H9 (cell line): ENCODE measurements around the gene TFG. TPM values are rescaled to one million over a fixed set of nuclear protein-coding genes. Genes with fewer than 3 reads are reported as not detected.

Source experiments
- DNase-seq: peaks from one replicate; pipeline ENCODE4 v3.0.0-alpha.2; 2017
- H2AFZ ChIP-seq: one replicate; pipeline ENCODE4 v1.6.1; 2013; ENCODE audit warnings: mild to moderate bottlenecking, low read length, control low read depth, moderate library complexity
- H2AK5ac ChIP-seq: 2 replicates; pipeline ENCODE4 v1.6.1; 2013; ENCODE audit warnings: low read length, control low read depth, mixed read lengths; ENCODE audit not compliant: insufficient read length
- H2BK120ac ChIP-seq: one replicate; pipeline ENCODE4 v1.6.1; 2013; ENCODE audit warnings: low read depth, mild to moderate bottlenecking, low read length, control low read depth, inconsistent platforms; ENCODE audit not compliant: poor library complexity, severe bottlenecking
- H2BK12ac ChIP-seq: 2 replicates; pipeline ENCODE4 v1.6.1; 2013; ENCODE audit warnings: low read length, control low read depth, mixed read lengths, low read depth; ENCODE audit not compliant: insufficient read length
- H2BK15ac ChIP-seq: 2 replicates; pipeline ENCODE4 v1.6.1; 2013; ENCODE audit warnings: low read depth, low read length, control low read depth
- H2BK20ac ChIP-seq: one replicate; pipeline ENCODE4 v1.6.1; 2013; ENCODE audit warnings: low read depth, mild to moderate bottlenecking, low read length, control low read depth, inconsistent platforms; ENCODE audit not compliant: poor library complexity, severe bottlenecking
- H2BK5ac ChIP-seq: 2 replicates; pipeline ENCODE4 v1.6.1; 2013; ENCODE audit warnings: low read length, control low read depth, mixed read lengths; ENCODE audit not compliant: insufficient read length
- H3K14ac ChIP-seq: 2 replicates; pipeline ENCODE4 v1.6.1; 2013; ENCODE audit warnings: low read length, control low read depth; ENCODE audit not compliant: insufficient read depth
- H3K18ac ChIP-seq: 2 replicates; pipeline ENCODE4 v1.6.1; 2013; ENCODE audit warnings: low read depth, mild to moderate bottlenecking, mixed read lengths, low read length, control low read depth; ENCODE audit not compliant: insufficient read length
- H3K23ac ChIP-seq: 2 replicates; pipeline ENCODE4 v1.6.1; 2013; ENCODE audit warnings: low read length, control low read depth, mixed read lengths, low read depth; ENCODE audit not compliant: insufficient read length
- H3K23me2 ChIP-seq: 2 replicates; pipeline ENCODE4 v1.6.1; 2013; ENCODE audit warnings: low read depth, mild to moderate bottlenecking, mixed read lengths, low read length, control low read depth; ENCODE audit not compliant: insufficient read length, poor library complexity, severe bottlenecking
- H3K27ac ChIP-seq: 2 replicates; pipeline ENCODE4 v1.5.1; 2013; ENCODE audit warnings: low read length, control low read depth, mixed read lengths, low read depth; ENCODE audit not compliant: insufficient read length
- H3K27me3 ChIP-seq: 2 replicates; pipeline ENCODE4 v1.6.1; 2013; ENCODE audit warnings: low read length, control low read depth, inconsistent platforms; ENCODE audit not compliant: insufficient read depth
- H3K4ac ChIP-seq: 2 replicates; pipeline ENCODE4 v1.6.1; 2013; ENCODE audit warnings: low read depth, mild to moderate bottlenecking, control low read depth, inconsistent platforms, low read length, moderate library complexity
- H3K4me1 ChIP-seq: 2 replicates; pipeline ENCODE4 v1.6.1; 2013; ENCODE audit warnings: low read length, control low read depth, inconsistent platforms; ENCODE audit not compliant: insufficient read depth
- H3K4me2 ChIP-seq: 2 replicates; pipeline ENCODE4 v1.6.1; 2013; ENCODE audit warnings: low read length, control low read depth, mixed read lengths; ENCODE audit not compliant: insufficient read length, insufficient read depth
- H3K56ac ChIP-seq: 2 replicates; pipeline ENCODE4 v1.6.1; 2013; ENCODE audit warnings: low read depth, mild to moderate bottlenecking, mixed read lengths, low read length, control low read depth; ENCODE audit not compliant: insufficient read length
- H3K79me1 ChIP-seq: 2 replicates; pipeline ENCODE4 v1.6.1; 2013; ENCODE audit warnings: low read depth, mild to moderate bottlenecking, moderate library complexity, low read length, control low read depth, inconsistent platforms; ENCODE audit not compliant: insufficient read depth, poor library complexity, severe bottlenecking
- H3K79me2 ChIP-seq: 2 replicates; pipeline ENCODE4 v1.6.1; 2013; ENCODE audit warnings: low read length, control low read depth, inconsistent platforms; ENCODE audit not compliant: insufficient read depth
- H3K9ac ChIP-seq: 2 replicates; pipeline ENCODE4 v1.6.1; 2013; ENCODE audit warnings: low read length, control low read depth, mixed read lengths; ENCODE audit not compliant: insufficient read length; ENCODE audit errors: extremely low read depth
- H3K9me3 ChIP-seq: one replicate; pipeline ENCODE4 v1.6.1; 2013; ENCODE audit warnings: low read depth, low read length, inconsistent platforms; ENCODE audit not compliant: control insufficient read depth
- H3T11ph ChIP-seq: one replicate; pipeline ENCODE4 v1.6.1; 2013; ENCODE audit warnings: mild to moderate bottlenecking, low read length, control low read depth, inconsistent platforms
- H4K20me1 ChIP-seq: one replicate; pipeline ENCODE4 v1.6.1; 2013; ENCODE audit not compliant: control insufficient read depth, insufficient read length, insufficient read depth
- H4K5ac ChIP-seq: 2 replicates; pipeline ENCODE4 v1.6.1; 2013; ENCODE audit warnings: low read depth, mild to moderate bottlenecking, mixed read lengths, low read length, control low read depth; ENCODE audit not compliant: insufficient read length
- H4K8ac ChIP-seq: replicated peaks from 2 replicates; pipeline ENCODE4 v1.6.1; 2013; ENCODE audit warnings: low read length, control low read depth, mixed read lengths, low read depth; ENCODE audit not compliant: insufficient read length
- H4K91ac ChIP-seq: 2 replicates; pipeline ENCODE4 v1.6.1; 2013; ENCODE audit warnings: low read depth, mild to moderate bottlenecking, moderate library complexity, mixed read lengths, low read length, control low read depth; ENCODE audit not compliant: insufficient read length
- H3K27ac Mint-ChIP-seq, 3 experiments: 2 replicates in 2 of 3; 3 replicates in 1 of 3; pipeline ENCODE4 v1.8.0; 2020 to 2021; ENCODE audit warnings: mixed read lengths in 3 of 3, mild to moderate bottlenecking in 1 of 3, moderate library complexity in 1 of 3
- H3K27me3 Mint-ChIP-seq: 2 replicates; pipeline ENCODE4 v1.8.0; 2021; ENCODE audit warnings: low read depth, mild to moderate bottlenecking, moderate library complexity, mixed read lengths
- H3K36me3 Mint-ChIP-seq, 3 experiments: 2 replicates in 2 of 3; 3 replicates in 1 of 3; pipeline ENCODE4 v1.8.0; 2020 to 2021; ENCODE audit warnings: low read depth in 3 of 3, mixed read lengths in 3 of 3; ENCODE audit not compliant: insufficient read depth in 1 of 3
- H3K4me1 Mint-ChIP-seq, 2 experiments: 2 replicates each; pipeline ENCODE4 v1.8.0; 2020; ENCODE audit warnings: mixed read lengths in 2 of 2
- H3K4me3 Mint-ChIP-seq, 2 experiments: 2 replicates in 1 of 2; 3 replicates in 1 of 2; pipeline ENCODE4 v1.8.0; 2020 to 2021; ENCODE audit warnings: mild to moderate bottlenecking in 2 of 2, mixed read lengths in 2 of 2, moderate library complexity in 1 of 2
- H3K9me3 Mint-ChIP-seq, 2 experiments: 2 replicates in 1 of 2; 3 replicates in 1 of 2; pipeline ENCODE4 v1.8.0; 2020; ENCODE audit warnings: mild to moderate bottlenecking in 2 of 2, mixed read lengths in 2 of 2, moderate library complexity in 1 of 2
- WGBS: extraction: QIAGEN DNeasy Blood & Tissue Kit; methylation state at CpG from one replicate; pipeline ENCODE4 v1.1.7; 2013; ENCODE audit warnings: missing lambda C conversion rate, low lambda C conversion rate, mixed read lengths; ENCODE audit not compliant: insufficient read length; ENCODE audit errors: extremely low coverage; 5-methylcytosine and 5-hydroxymethylcytosine counted together
- total RNA-seq: library from RNA; stranded (reverse); gene quantifications from 2 replicates; pipeline ENCODE4 v1.2.1, GENCODE V29; 2021
- TF ChIP-seq, protein P1 (sequence below): fragments of 200-600 bp; sonication (generic); conservative IDR thresholded peaks from 3 replicates; pipeline ENCODE4 v1.8.0; 2021; ENCODE audit warnings: antibody characterized with exemption, mild to moderate bottlenecking

Gene TFG
- total RNA-seq, 1 experiment from 2014 or later, result 80.7 TPM

DNA sequence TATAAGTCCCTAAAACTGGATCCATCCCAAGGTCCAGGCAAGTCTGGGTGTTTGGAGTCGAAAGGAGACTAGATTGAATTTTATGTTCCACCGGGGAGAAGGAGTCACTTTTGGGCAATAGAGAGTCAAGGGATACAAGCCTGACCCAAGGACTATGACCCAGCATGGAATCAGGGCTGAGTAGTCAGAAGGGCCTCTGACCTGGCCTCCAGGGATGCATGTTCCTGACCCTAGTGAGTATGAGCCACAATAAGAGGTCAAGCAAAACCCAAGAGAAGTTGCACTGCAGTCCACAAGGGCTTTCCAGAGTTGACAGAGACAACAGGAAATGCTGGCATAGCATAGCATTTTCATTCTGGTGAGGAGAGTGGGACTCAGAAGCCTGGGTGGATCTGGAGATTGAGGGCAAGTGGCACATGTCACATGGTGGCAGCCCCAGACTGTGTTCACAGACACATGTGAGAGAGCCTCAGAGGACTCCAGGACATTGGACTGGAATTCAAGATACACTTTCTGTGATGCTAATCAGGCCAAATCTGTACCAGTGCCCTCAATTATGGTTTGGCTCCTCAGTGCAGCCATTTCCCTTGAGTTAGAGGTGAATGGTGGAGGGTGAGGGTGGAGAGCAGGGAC is 66.9 kb downstream of the TFG start:
- Histone ChIP-seq H2BK15ac (no peak overlapping the region), H3K79me1 (no peaks in the 10 kb centered on the region), H3K4me1 (no peaks in the 10 kb centered on the region), H3T11ph (no peak overlapping the region), H3K27ac (no peak overlapping the region), H3K4ac (no peak overlapping the region), H3K4me2 (no peak overlapping the region), H2AFZ (no peak overlapping the region), H3K18ac (no peak overlapping the region), H4K8ac (no peak overlapping the region), H3K79me2 (no peaks in the 10 kb centered on the region), H2BK5ac (no peak overlapping the region), H3K9me3 (no peaks in the 10 kb centered on the region), H3K27me3 (no peaks in the 10 kb centered on the region), H3K23me2 (no peaks in the 10 kb centered on the region), H4K20me1 (no peaks in the 10 kb centered on the region), H2BK12ac (no peak overlapping the region), H4K5ac (no peak overlapping the region), H4K91ac (no peak overlapping the region), H2AK5ac (no peak overlapping the region), H3K23ac (no peak overlapping the region), H3K9ac (no peak overlapping the region), H2BK120ac (no peak overlapping the region), H2BK20ac (no peak overlapping the region), H3K56ac (no peak overlapping the region), H3K14ac (no peak overlapping the region)
- Mint-ChIP-seq H3K4me1 (0 out of 4 replicates have a peak, but pooled peaks cover 0 to 2% of the 10 kb centered on the region in 2 experiments), H3K36me3 (no peaks in the 10 kb centered on the region), H3K9me3 (no peaks in the 10 kb centered on the region), H3K27ac (no peak overlapping the region), H3K4me3 (no peak overlapping the region), H3K27me3 (no peaks in the 10 kb centered on the region)
- no CpG with 5 or more reads among the region's 2 CpGs for WGBS
- DNase-seq, result no peak
- TF ChIP-seq, protein P1, sequence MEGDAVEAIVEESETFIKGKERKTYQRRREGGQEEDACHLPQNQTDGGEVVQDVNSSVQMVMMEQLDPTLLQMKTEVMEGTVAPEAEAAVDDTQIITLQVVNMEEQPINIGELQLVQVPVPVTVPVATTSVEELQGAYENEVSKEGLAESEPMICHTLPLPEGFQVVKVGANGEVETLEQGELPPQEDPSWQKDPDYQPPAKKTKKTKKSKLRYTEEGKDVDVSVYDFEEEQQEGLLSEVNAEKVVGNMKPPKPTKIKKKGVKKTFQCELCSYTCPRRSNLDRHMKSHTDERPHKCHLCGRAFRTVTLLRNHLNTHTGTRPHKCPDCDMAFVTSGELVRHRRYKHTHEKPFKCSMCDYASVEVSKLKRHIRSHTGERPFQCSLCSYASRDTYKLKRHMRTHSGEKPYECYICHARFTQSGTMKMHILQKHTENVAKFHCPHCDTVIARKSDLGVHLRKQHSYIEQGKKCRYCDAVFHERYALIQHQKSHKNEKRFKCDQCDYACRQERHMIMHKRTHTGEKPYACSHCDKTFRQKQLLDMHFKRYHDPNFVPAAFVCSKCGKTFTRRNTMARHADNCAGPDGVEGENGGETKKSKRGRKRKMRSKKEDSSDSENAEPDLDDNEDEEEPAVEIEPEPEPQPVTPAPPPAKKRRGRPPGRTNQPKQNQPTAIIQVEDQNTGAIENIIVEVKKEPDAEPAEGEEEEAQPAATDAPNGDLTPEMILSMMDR, result no peak
